GOT3 (cell line): ENCODE measurements around the gene DLG1.
"Not testable (repeated sequence)": the region's sequence is repeated elsewhere in the genome, so short reads cannot be mapped to it uniquely, and the experiment has no call there.

Experiments used
- DNase-seq: peaks from one replicate; lab custom pipeline; 2025; ENCODE audit warnings: mixed read lengths; lab: John Stamatoyannopoulos, UW

The DLG1 gene

DNA sequence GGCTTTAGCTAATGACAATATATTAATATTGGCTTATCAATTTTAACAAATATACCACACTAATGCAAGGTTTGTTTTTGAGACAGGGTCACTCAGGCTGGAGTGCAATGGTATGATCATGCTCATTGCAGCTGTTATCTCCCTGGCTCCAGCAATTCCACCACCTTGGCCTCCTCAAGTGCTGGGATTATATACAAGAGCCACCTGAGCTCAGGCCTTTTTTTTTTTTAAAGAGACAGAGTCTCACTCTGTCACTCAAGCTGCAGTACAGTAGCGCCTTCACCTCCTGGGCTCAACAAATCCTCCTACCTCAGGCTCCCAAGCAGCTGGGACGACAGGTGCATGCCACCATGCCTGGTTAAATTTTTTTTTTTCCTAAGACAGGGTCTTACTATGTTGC lies 11.7 kb downstream of the DLG1 start:
- DNase-seq, result no peak

DNA sequence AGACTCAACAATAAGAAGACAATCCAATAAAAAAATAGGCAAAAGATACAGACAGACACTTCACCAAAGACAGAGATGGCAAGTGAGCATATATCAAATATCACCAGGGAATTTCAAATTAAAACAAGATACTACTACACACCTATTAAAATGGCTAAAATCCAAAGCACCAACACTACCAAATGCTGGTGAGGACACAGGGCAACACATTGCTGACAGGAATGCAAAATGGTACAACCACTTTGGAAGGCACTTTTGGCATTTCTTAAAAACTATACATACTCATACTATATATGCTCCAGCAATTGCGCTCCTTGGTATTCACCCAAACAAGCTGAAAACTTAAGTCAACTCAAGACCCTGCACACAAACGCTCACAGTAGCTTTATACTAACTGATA lies 12.9 kb downstream of the DLG1 start:
- DNase-seq, result no peak

DNA sequence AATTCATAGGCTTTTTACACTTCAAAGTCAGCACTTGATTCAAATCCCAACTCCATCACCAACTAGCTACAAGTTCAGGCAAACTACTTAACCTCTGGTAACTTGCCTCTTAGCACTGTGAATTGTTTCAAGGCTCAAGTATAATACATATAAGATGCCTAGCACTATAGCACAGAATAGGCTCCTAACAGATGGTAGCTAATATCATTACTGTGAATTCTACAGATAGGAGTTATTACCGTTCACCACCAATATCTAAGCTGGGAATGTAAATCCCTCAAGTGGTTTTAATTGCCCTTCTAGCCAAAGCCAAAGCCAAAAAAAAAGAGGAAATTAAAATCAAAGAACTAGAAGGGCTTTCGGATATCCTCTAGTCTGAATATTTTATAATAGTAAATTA lies 15.4 kb downstream of the DLG1 start:
- no peak for DNase-seq

DNA sequence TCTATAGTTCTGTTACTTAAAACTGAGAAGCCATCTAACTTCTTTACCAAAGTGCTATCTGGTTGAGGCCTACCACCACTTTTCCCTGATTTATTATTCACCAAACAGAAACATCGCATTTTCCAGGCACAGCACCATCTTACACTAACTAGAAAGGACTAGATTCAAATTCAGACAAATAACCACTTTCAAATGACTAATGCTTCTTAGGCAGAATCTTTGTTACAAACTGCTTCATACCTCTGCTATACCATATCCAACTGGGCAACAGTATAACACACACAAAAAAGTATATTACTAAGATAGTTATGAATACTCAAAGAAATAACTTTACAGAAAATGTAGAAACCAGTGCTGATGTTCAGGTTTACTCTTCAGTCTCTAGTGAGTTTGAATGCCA lies 16.6 kb downstream of the DLG1 start:
- DNase-seq, result no peak

DNA sequence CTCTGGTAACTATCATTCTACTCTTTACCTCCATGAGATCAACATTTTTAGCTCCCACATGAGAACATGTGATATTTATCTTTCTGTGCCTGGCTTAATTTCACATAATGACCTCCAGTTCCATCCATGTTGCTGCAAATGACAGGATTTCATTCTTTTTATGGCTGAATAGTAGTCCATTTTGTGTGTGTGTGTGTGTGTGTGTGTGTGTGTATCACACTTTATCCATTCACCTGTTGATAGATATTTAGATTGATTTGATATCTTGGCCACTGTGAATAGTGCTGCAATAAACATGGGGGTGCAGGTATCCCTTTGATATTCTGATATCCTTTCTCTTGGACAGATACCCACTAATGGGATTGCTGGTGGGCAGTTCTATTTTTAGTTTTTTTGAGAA lies 18.3 kb downstream of the DLG1 start:
- DNase-seq, result no peak

DNA sequence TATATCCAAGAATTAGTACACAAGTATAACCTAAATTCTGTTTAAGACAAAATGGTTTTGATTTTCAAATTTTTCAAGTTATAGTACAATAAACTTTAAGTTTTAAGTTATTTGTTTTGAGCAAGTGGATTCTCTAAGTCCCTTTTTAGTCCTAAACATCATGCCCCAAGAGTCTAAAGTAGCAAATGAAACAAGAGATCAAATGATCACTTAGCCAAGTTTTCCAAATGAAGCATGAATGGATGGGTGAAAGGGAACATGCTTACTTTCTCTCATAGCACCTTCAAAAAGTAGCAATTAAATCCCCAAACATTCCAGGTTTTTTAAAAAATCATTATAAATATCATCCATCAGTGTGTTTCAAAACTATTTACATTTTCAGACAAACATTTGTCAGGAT lies 19.5 kb downstream of the DLG1 start:
- no peak for DNase-seq

DNA sequence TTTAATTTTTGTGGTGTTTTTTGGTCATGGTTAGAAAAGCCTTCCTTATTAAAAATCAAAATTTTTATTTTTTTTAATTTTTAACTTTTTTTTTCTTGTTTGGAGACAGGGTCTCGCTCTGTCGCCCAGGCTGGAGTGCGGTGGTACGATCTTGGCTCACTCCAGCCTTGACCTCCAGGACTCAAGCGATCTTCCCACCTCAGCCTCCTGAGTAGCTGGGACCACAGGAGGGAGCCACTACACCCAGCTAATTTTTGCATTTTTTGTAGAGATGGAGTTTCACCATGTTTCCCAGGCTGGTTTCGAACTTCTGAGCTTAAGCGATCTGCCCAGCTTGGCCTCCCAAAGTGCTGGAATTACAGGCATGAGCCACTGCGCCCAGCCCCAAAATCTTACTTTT lies 21.6 kb downstream of the DLG1 start:
- not testable (repeated sequence) for DNase-seq

DNA sequence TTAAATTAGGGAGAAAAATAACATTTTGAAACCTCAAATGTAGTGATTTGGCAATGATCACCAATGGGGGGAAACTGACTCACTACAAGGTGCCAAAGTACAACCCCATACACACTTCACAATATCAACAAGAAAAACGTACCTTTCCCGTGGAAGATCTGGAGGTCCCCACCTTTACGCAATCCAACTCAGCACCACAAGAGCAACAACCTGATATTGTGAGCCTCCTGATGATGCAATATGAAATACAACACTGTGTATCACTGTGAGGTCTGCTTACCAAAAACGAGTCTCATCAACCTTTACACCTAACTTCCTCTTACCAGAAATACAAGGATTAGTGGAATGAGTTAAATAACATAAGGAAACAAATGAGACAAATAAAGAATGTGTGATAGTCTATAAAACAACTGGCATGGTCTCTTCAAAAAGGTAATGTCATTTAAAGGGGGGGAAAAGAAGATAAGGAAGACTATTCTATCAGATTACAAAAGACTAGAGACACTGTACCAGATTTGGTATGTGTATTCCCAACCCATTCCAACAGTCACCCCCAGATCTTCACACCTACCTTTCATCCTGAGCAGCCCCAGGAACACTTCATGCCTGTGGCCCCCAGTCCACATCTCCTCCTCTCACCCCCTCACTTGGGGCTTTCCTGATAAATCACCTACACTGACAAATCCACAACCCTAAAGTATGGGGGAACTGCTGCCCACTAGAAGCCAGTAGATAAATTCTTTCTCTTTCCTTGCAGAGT lies 27.7 kb downstream of the DLG1 start:
- no peak for DNase-seq

DNA sequence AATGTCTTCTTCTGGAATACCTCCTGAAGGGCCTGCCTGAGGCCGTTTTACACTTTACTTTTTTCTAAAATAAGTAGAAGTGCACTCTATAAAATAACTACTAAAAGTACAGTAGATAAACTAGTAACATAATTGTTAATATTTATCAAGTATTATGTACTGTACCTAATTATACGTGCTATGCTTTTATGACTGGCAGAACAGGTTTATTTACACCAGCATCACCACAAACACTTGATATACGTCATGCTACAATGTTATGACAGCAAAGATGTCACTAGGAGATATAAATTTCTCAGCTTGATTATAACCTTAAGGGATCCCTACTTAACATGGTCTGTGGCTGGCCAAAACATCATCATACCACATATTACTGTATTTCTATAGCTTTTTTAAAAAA lies 29.4 kb downstream of the DLG1 start:
- no peak for DNase-seq

DNA sequence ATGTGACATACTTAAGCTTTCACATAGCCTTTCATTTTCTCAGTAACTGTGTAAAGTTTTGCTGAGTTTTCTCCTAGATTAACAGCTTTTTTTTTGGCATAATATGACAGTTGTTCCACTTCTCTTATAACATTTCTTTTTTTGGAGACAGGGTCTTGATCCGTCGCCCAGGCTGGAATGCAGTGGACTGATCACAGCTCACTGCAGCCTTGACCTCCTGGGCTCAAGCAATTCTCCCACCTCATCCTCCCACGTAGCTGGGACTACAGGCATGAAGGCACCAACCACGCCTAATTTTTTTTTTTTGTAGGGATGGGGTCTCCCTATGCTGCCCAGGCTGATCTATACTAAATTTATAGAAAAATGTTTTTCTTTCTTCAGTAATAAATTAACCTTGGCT lies 30.1 kb downstream of the DLG1 start:
- DNase-seq, result no peak

DNA sequence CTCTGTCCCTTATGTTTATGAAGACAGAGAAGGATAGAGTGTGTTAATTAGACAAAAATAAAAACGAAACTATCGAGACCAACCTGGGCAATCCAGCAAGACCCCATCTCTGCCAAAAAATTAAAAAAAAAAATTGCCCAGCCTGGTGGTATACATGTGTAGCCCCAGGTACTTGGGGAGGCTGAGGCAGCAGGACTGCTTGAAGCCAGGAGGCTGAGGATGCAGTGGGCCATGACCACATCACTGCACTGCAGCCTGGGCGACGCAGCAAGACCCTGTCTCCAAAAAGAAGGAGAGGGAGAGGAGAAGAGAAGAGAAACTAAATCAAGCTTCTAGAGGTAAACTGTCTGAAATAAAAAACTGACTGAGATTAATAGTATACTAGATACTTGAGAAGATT lies 32.1 kb downstream of the DLG1 start:
- DNase-seq, result no peak

DNA sequence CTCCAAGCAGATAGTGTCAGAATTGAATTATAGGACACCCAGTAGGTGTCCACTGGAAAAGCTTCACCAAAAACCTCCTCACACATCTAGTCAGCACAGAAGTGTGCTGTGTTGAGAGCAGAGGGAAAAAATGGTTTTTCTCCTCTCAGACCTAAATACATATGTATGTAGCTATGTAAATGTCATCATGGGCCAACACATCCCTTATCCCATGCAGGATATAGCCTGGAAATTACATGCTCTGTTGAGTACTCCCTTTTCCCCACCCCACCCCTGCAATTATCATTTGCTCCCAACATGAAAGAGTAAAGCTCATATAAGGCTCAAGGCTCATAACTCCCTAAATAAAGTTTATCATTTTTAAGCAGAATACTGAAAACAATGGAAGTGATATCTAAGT lies 35.7 kb downstream of the DLG1 start:
- no peak for DNase-seq

DNA sequence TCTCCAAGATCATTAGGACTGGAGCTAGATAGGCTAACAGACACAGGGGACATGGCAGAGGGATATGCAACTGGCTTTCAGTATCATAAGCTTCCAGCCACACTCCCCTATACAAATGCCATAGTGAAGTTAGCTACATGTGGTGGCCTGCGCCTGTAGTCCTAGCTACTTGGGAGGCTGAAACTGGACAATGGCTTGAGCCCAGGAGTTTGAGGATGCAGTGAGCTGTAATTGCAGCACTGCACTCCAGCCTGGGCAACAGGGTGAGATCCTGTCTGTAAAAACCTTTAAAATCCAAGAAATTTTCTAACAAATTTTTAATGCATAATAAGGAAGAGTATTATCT lies 37.3 kb downstream of the DLG1 start:
- no peak for DNase-seq

DNA sequence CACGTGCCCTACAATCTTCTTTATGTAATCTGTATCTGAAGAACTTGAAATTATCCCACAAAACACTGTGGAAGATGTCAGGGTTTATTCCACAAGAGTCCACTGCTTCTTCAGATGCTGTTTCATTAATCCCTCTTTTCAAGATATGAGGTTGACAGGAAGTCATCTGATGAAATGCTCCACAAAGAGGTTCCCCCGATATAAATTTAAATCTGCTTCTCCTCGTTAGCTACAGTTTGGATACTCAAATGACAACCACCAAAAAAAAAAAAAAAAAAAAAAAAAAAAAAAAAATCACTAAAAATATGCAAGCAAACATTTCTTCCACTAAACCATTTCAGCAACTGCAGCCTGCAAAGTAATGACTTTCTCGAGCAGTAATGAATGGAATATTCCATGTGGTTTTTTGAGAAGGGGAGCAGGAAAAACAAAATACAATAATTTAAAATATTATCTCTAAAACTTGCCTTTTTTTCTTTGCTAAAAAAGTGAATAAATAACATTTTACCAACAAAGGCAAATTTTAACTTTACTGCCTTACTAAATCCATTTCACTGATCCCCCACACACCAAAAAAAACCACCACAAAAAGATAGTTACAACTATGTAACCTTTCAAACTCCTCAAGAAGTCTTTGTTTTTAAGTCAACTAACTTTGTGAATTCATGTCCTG lies 37.8 kb downstream of the DLG1 start:
- DNase-seq, result no peak

DNA sequence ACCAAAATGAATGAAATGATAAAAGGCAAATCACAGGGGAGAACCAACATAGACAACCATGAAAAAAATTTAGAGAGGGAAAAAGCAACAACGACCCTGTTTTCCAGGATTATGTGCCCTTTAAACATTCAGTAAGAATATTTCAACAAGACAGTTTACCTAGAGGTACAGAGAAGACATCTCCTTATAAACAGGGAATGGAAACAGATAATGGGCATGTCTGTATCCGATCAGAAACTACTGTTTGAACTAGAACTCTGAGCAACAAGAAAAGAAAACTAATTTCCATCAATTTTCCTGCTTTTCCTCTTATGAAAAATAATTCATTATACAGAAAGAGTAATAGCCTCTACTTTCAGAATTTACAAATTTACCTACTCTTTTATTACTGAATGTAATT lies 39.3 kb downstream of the DLG1 start:
- no peak for DNase-seq

DNA sequence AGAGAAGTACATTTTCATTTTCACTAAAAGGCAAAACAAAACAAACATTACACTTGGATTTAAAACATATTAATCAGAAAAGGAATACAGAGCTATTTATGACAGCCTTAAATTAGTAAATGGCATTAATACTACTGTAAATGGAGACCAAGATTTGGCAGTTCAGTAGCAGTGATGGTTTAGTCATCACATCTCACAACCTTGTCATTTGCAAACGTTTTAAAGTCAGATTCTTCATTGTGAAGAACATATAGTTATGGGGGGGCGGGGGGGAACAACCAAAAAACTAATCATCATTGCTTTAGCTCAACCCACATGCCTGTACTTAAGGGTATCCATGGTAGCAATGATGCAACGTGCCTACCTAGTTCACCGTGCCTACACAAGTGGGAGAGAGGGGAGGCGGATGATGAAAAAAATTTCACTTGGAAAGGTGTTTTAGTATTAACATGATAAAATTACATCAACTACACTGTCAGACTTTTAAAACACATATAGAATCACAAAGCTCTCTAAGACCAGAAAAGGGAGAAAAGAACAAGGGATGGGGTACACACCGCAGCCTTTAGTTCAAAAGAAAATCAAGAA lies 40.1 kb downstream of the DLG1 start:
- no peak for DNase-seq

DNA sequence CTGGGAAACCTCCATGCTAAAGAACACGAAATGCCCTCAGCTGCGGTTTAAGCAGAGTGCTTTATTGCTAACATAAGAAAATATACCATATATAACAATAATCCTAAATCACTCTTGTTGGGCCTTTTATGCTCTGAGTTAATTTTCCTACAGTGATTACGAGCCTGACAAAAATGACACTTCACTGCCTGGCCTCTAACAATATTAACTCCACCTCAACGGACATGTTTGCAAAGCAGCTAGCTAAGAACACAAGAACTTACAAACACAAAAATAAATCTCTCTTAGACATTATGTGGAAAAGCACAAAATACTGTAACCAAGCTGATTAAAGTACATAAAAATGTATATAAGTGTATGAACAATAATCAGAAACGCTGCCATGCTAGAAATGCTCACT lies 40.7 kb downstream of the DLG1 start:
- no peak for DNase-seq

DNA sequence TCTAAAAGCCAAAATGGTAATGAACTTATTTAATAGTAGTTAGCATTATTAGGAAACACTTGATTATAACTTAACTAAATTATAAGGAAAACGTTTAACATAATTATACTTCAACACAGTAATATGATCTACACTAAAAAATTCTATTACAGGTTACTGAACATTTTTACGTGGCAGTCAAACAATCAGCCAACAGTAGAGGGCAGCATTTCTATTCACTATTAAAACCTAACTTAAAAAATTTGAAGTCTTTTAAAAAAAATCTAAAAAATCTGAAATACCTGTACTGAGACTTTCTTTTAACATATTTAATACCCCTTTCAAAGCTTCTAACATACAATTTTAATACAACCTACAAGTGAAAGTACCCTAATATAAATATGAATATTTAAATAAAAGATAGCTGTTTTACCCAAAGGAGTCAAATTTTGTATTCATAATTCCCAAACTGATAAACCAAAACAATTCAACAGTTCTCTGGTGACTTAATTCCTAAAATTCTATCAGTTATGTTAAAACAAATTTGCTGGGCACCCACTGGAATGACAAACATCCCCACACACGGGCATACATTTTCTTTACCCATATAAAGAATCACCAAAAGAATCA lies 41.5 kb downstream of the DLG1 start:
- no peak for DNase-seq

DNA sequence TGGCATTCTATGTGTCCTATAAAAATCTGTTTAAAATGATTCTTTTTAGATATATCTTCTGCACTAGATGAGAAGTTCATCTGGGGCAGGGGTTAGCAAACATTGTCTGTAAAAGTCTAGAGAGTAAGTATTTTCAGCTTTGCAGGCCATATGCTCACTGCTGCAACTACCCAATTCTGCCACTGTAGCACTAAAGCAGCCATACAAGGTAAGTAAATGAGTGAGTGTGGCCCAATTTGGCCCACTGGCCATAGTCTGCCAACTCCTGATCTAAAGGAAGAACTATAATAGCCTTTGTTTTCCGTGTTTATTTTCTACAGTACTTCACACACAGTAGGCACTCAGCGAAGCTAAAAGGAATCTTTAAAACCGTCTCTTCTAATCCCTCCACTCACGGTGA lies 42.3 kb downstream of the DLG1 start:
- DNase-seq, result no peak

DNA sequence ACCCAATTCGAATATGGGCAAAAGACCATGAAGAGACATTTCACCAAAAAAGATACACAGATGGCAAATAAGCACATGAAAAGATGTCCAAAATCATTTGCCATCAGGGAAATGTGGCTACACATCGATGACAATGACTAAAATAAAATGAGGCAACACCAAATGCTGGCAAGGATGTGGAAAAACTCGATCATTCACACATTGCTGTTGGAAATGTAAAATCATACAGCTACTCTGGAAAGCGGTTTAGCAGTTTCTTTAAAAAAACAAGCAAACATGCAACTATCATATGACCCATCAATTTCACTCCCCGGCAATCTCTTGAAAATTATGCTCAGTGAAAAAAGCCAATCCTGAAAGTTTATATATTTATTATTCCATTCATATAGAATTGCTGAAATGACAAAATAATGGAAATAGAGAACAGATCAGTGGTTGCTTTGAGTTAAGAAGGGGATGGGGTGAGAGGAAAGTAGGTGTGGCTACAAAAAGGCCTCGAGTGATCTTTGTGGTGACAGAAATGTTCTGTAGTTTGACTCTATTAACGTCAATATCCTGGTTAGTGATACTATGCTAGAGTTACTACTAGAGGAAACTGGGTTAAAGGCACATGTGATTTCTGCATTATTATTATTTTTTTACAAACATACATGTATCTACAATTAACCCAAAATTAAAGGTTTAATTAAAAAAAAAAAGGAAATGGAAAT lies 45.0 kb downstream of the DLG1 start:
- DNase-seq, result no peak

DNA sequence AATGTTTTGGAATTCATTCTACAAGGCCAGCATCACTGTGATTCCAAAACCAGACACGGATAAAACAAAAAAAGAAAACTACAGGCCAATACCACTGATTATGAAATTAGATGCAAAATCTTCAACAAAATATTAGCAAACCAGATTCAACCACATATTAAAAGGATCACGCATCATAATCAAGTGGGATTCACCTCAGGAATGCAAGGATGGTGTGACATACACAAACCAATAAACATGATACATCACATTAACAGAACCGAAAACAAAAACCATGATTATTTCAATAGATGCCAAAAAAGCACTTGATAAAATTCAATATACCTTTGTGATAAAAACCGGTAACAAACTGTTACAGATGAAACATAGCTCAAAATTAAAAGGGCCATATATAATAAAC lies 48.9 kb downstream of the DLG1 start:
- DNase-seq, result no peak

DNA sequence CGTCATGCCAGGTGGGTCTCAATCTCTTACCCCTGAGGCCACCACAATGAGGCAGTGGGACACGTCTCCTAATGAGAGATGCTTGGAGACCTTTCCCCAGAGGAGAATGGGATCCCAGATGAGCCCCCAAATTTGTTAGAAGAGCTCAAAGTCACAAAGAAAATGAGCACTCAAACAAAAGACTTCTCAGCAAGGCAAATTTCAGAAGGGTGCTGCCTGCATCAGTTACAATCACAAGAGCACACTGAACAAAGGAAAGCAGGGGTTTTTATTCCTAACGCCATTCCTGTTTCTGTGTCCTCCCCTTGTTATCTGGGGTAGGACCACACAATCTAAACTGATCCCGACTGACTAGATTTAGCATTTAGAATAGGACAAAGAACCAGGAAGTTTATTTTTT lies 50.1 kb downstream of the DLG1 start:
- DNase-seq, result no peak

DNA sequence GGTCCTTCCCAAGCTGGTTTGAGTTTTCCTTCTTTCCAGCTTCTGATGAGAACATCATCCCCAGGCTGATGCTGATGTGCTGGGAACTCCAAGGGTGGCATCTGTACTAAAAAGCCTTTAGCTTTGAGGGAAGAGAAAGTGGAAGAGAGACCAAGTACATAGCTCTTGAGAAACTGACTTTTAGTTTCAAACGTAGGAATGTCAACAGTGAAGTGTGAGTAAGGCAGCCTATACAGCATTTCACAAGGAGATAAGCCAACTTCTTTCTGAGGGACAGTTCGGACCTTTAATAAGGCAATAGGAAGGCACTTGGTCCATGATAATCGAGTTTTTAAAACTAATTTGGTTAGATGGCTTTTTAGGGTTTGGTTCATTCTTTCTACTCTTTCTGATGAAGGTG lies 53.7 kb downstream of the DLG1 start:
- no peak for DNase-seq
